Epithelial cell of proximal tubule (primary cell): ENCODE data around the gene ERBB2. TPM values are rescaled to one million over a fixed set of nuclear protein-coding genes. Genes with fewer than 3 reads are reported as not detected.

Source experiments
- DNase-seq: peaks from one replicate; pipeline ENCODE4 v3.0.0-alpha.2; 2011; ENCODE audit warnings: low read depth
- H3K4me3 ChIP-seq: 2 replicates; pipeline ENCODE4 v1.5.1; 2011; ENCODE audit warnings: low read depth, mild to moderate bottlenecking, low read length
- CTCF ChIP-seq: conservative IDR thresholded peaks from 2 replicates; pipeline ENCODE4 v1.5.1; 2012; ENCODE audit warnings: low read depth, mild to moderate bottlenecking, low read length
- total RNA-seq: library from RNA; depleted of rRNA; stranded (reverse); fragments of >200 nt; gene quantifications from 2 replicates; pipeline ENCODE4 v1.2.3, GENCODE V29; 2015

The ERBB2 gene
- total RNA-seq, 1 donor from 2014 or later = 53.3 TPM

DNA sequence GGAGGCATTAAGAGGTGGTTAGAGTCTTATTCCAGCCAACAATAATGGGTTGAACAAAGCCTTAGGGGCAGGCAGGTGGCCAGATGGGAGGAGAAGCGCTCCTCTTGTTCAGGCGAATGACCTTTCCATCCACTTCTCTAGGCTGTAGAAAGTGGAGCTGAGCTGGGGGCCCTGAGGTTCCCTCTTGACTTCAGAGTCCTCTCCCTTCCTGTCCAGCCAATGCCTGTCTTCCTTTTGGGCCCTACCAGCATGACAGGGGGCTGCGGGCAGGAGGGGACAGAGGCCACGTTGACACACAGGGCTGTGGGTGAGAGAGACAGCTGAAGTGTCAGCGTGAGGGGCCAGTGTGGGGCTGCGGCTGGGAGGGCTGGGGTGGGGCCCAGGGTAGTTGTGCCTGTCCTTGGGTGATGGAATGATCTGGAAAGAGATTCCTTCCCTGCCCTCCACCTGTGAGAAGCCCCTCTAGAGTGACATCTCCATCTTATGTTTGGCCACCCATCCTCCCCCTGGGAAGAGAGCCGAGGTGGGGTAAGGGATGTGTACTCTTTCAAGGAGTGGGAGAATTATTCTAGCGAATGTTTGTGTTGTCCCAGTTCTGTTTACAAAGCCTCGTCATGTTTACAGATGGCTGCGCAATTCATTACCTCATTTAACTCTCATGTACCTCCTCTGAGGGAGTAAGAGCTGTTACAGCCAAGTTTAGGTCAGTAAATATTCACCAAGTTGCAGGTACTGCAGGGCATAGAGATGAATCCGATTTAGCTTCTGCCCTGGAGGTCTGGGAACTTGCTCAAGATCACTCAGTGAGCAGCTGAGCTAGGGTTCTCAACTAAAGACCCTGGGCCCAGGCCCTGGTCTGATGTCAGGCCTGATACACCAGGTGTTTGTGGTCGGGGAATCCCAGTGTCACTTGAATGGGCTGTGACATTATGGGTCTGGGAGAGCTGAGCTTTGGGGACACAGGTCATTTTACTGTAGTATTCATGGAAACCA is 3.3 kb downstream of the ERBB2 start:
- no peak overlapping the region for H3K4me3 ChIP-seq

GRCh38 chr17:39703913-39704312 is 4.0 kb downstream of the ERBB2 start:
- no peak for TF ChIP-seq CTCF
- no peak overlapping the region for H3K4me3 ChIP-seq

More for the DNA sequence above, 3.3 kb downstream of the ERBB2 start:
- DNase-seq = no peak
- TF ChIP-seq CTCF = no peak

DNA sequence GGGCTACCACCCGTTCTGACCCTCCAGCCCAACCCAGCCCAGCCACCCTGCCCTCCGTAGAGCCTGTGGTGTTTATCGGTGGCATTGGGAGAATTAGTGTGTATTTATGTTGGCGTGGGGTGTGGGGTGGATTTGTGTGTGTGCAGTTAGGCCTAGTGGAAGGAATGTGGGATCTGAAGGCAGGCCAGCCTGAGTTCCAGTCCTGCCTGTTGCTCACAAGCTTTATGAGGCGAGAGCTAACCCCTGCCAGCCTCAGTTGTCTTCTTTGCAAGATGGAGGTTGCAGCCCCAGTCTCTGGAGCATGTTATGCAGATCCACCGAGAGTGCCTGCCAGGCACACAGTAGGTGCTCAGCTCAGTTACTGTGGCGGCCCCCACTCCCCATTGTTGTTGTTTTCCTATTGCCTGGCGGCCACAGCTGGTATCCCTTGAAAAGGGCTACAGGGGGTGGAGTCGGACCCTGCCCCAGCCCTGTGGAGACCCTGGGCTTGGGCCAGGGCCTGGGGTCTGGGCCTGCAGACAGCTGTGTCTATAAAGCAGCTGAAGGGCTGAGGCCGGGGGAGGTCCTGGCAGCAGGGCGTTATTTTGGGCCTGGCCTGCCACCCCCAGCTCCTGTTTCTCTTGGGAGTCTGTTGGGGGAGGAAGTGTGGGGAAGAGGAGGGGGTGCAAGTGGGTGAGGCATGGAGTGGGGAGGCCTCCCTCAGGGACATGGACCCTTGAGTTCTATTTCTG is 5.1 kb downstream of the ERBB2 start:
- TF ChIP-seq CTCF = peak; percentile 47
- H3K4me3 ChIP-seq = no peak overlapping the region
- DNase-seq = no peak

More at GRCh38 chr17:39703913-39704312, 4.0 kb downstream of the ERBB2 start:
- no peak for DNase-seq

DNA sequence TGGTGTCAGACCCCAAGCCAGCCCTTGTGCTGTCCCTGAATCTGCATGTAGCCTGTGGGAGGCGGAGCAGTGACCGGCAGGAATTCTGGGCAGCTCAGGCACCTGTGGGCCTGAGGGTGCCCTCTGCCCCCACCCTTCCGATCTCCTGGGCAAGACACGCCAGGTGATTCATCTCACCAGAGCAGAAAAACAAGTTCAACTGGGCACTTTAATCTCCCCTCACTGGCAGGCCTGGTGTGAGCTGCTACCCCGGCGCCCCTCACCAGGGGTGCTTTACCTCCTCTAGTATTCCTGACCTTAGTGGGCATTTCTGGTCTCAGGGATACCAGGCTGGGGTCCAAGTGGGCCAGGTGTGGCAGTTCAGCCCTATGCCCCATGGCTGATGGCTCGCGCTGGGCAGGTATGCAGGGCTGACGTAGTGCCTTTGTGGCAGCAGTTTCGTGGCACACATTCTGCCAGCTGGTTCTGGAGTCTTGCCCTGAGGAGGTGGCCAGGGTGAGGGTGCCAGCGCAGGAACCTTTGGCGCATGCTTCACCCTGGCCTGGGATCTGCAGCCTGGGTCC is 6.0 kb downstream of the ERBB2 start:
- H3K4me3 ChIP-seq = no peak overlapping the region
- no peak for TF ChIP-seq CTCF
- no peak for DNase-seq

DNA sequence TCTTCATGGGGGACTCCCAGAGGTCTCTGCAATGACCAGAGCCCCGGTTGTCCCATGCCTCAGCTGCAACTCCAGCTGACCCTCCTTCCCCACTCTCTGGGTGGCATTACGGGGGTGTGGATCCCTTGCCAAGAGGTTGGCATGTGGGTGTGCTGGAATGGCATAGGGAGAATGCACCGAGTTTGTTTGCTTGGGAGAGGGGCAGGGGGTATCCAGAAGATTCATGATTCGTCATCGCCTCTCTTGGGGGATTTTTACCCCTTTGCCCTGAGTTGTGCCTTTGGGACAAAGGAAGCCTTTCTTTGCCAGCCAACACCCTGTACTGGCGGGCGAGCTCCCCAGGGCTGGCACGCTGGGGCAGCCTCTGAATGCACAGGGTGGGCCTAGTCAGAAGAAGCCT is 6.5 kb downstream of the ERBB2 start:
- no peak overlapping the region for H3K4me3 ChIP-seq
- no peak for DNase-seq
- TF ChIP-seq CTCF = no peak

DNA sequence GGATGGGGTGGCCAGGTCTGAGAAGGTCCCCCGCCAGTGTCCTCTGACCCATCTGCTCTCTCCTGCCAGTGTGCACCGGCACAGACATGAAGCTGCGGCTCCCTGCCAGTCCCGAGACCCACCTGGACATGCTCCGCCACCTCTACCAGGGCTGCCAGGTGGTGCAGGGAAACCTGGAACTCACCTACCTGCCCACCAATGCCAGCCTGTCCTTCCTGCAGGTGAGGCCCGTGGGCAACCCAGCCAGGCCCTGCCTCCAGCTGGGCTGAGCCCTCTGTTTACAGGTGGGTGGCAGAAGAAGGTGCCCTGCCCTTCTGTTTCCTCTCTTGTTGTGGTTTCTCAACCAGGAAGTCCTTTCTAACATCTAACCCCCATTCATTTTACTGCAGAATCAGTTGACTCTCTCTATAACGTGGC is 7.1 kb downstream of the ERBB2 start:
- no peak for DNase-seq
- no peak overlapping the region for H3K4me3 ChIP-seq
- TF ChIP-seq CTCF = no peak
